ENCODE results near the gene SPECC1.

The SPECC1 gene

GRCh38 chr17:20207262-20207985 lies 198.3 kb downstream of the SPECC1 start:
- no peak for DNase-seq (ENCODE audit: low spot score)

- DNase-seq (ENCODE audit: low spot score) = no peak
Measured at GRCh38 chr17:20208717-20209116, 199.6 kb downstream of the SPECC1 start.

- no peak for DNase-seq (ENCODE audit: low spot score)
Measured at GRCh38 chr17:20210180-20210579, 201.0 kb downstream of the SPECC1 start.

GRCh38 chr17:20210614-20211013 lies 201.5 kb downstream of the SPECC1 start:
- no peak for DNase-seq (ENCODE audit: low spot score)

- DNase-seq (ENCODE audit: low spot score) = no peak
Measured at GRCh38 chr17:20211246-20211645, 202.1 kb downstream of the SPECC1 start.

GRCh38 chr17:20213449-20213848 lies 204.3 kb downstream of the SPECC1 start:
- DNase-seq (ENCODE audit: low spot score) = no peak

- DNase-seq (ENCODE audit: low spot score) = no peak
Measured at GRCh38 chr17:20214794-20215193, 205.6 kb downstream of the SPECC1 start.

- DNase-seq (ENCODE audit: low spot score) = no peak
Measured at GRCh38 chr17:20216154-20216815, 207.1 kb downstream of the SPECC1 start.

GRCh38 chr17:20216853-20217252 lies 207.7 kb downstream of the SPECC1 start:
- DNase-seq (ENCODE audit: low spot score) = no peak

- no peak for DNase-seq (ENCODE audit: low spot score)
Measured at GRCh38 chr17:20217677-20218076, 208.5 kb downstream of the SPECC1 start.

- no peak for DNase-seq (ENCODE audit: low spot score)
Measured at GRCh38 chr17:20218272-20218671, 209.1 kb downstream of the SPECC1 start.

- no peak for DNase-seq (ENCODE audit: low spot score)
Measured at GRCh38 chr17:20223808-20224328, 214.7 kb downstream of the SPECC1 start.

- DNase-seq (ENCODE audit: low spot score) = no peak
Measured at GRCh38 chr17:20224379-20224778, 215.2 kb downstream of the SPECC1 start.

- no peak for DNase-seq (ENCODE audit: low spot score)
Measured at GRCh38 chr17:20225162-20226115, 216.3 kb downstream of the SPECC1 start.

- peak; percentile 93 for DNase-seq (ENCODE audit: low spot score)
Measured at GRCh38 chr17:20226814-20227482, 217.8 kb downstream of the SPECC1 start.

- peak; percentile 36 for DNase-seq (ENCODE audit: low spot score)
Measured at GRCh38 chr17:20227720-20228370, 218.7 kb downstream of the SPECC1 start.

GRCh38 chr17:20228410-20228809 lies 219.3 kb downstream of the SPECC1 start:
- DNase-seq (ENCODE audit: low spot score) = no peak

GRCh38 chr17:20228860-20229259 lies 219.7 kb downstream of the SPECC1 start:
- no peak for DNase-seq (ENCODE audit: low spot score)

GRCh38 chr17:20230924-20231323 lies 221.8 kb downstream of the SPECC1 start:
- DNase-seq (ENCODE audit: low spot score) = no peak

- no peak for DNase-seq (ENCODE audit: low spot score)
Measured at GRCh38 chr17:20232611-20233010, 223.5 kb downstream of the SPECC1 start.

- DNase-seq (ENCODE audit: low spot score) = no peak
Measured at GRCh38 chr17:20234276-20234675, 225.1 kb downstream of the SPECC1 start.

Measured in GM03348 (cell line).